ENCODE measurements around the gene AR. TPM values are rescaled to one million over a fixed set of nuclear protein-coding genes. Genes with fewer than 3 reads are reported as not detected.

The AR gene, protein sequence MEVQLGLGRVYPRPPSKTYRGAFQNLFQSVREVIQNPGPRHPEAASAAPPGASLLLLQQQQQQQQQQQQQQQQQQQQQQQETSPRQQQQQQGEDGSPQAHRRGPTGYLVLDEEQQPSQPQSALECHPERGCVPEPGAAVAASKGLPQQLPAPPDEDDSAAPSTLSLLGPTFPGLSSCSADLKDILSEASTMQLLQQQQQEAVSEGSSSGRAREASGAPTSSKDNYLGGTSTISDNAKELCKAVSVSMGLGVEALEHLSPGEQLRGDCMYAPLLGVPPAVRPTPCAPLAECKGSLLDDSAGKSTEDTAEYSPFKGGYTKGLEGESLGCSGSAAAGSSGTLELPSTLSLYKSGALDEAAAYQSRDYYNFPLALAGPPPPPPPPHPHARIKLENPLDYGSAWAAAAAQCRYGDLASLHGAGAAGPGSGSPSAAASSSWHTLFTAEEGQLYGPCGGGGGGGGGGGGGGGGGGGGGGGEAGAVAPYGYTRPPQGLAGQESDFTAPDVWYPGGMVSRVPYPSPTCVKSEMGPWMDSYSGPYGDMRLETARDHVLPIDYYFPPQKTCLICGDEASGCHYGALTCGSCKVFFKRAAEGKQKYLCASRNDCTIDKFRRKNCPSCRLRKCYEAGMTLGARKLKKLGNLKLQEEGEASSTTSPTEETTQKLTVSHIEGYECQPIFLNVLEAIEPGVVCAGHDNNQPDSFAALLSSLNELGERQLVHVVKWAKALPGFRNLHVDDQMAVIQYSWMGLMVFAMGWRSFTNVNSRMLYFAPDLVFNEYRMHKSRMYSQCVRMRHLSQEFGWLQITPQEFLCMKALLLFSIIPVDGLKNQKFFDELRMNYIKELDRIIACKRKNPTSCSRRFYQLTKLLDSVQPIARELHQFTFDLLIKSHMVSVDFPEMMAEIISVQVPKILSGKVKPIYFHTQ
- total RNA-seq: 10 to 100 TPM; 13.8 to 40.4 (median 27.1) TPM
- 10 to 100 TPM in 1 of 2 donors, 1 to 10 TPM in 1; 7.5 to 29.4 TPM for polyA plus RNA-seq
- long read RNA-seq, donor 1, full-length matches to known transcripts: 15 of 29 reads
- long read RNA-seq, donor 1, partial matches to known transcripts: 3 of 29 reads
- long read RNA-seq, donor 1, other reads (novel, unspliced or antisense): 11 of 29 reads
- long read RNA-seq, donor 2: 0 reads
- long read RNA-seq, donor 3, full-length matches to known transcripts: 8 of 32 reads
- long read RNA-seq, donor 3, partial matches to known transcripts: 20 of 32 reads
- long read RNA-seq, donor 3, other reads (novel, unspliced or antisense): 4 of 32 reads

DNA sequence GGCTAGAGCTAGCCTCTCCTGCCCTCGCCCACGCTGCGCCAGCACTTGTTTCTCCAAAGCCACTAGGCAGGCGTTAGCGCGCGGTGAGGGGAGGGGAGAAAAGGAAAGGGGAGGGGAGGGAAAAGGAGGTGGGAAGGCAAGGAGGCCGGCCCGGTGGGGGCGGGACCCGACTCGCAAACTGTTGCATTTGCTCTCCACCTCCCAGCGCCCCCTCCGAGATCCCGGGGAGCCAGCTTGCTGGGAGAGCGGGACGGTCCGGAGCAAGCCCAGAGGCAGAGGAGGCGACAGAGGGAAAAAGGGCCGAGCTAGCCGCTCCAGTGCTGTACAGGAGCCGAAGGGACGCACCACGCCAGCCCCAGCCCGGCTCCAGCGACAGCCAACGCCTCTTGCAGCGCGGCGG lies at the start of gene AR:
Gene AR, plus strand, starts transcription at position 204 of the 400 bp plus-strand sequence. CDS start 1,126 bp downstream, outside the sequence.
- Histone ChIP-seq H3K27ac (peak within 1 kb of the TSS; percentile 77 to 82), H3K36me3 (no peaks in the 10 kb centered on the region), H3K4me1 (ENCODE audit: insufficient read depth) (peaks cover 2% of the 10 kb centered on the region), H3K9me3 (no peaks in the 10 kb centered on the region), H3K27me3 (no peaks in the 10 kb centered on the region), H3K4me3 (peak within 1 kb of the TSS; percentile 54)
- DNase-seq: peak; percentile 73 to 77 (median 76)
- 21 to 30% (median 25%) methylated on average over 30 of the region's 30 CpGs for WGBS, 3 donors
- intact Hi-C loops (cut with DNase I): no loop called here
- no peak for TF ChIP-seq EP300 (IDR thresholded peaks at IDR 0.05)
- TF ChIP-seq, protein P1, sequence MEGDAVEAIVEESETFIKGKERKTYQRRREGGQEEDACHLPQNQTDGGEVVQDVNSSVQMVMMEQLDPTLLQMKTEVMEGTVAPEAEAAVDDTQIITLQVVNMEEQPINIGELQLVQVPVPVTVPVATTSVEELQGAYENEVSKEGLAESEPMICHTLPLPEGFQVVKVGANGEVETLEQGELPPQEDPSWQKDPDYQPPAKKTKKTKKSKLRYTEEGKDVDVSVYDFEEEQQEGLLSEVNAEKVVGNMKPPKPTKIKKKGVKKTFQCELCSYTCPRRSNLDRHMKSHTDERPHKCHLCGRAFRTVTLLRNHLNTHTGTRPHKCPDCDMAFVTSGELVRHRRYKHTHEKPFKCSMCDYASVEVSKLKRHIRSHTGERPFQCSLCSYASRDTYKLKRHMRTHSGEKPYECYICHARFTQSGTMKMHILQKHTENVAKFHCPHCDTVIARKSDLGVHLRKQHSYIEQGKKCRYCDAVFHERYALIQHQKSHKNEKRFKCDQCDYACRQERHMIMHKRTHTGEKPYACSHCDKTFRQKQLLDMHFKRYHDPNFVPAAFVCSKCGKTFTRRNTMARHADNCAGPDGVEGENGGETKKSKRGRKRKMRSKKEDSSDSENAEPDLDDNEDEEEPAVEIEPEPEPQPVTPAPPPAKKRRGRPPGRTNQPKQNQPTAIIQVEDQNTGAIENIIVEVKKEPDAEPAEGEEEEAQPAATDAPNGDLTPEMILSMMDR (IDR thresholded peaks at IDR 0.05): no peak
- TF ChIP-seq POLR2A (IDR thresholded peaks at IDR 0.05): peak; percentile 28

DNA sequence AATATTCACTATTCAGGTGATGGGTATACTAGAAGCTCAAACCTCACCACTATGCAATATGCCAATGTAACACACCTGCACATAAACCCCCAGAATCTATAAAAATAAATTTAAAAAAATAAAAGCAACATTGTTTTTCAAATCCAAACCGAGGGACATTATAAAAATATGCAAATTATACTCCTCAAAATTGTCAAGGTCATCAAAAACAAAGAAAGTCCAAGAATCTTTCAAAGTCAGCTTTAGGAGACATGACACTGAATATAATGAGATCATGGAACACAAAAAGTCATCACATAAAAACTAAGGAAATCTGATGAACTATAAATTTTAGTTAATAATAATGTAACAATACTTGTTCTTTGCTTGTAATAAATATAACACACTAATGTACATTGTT lies 43.2 kb upstream of the AR start:
- TF ChIP-seq POLR2A (IDR thresholded peaks at IDR 0.05): no peak
- Histone ChIP-seq H3K27me3 (no peaks in the 10 kb centered on the region), H3K36me3 (no peaks in the 10 kb centered on the region), H3K27ac (no peak overlapping the region), H3K4me1 (ENCODE audit: insufficient read depth) (no peaks in the 10 kb centered on the region), H3K9me3 (no peaks in the 10 kb centered on the region), H3K4me3 (no peak overlapping the region)
- no peak for DNase-seq
- intact Hi-C loops (cut with DNase I): no loop called here
- WGBS, 3 donors: 7 to 27% (median 11%) methylated on average over 1 of the region's 1 CpG

- DNase-seq: no peak
- Histone ChIP-seq H3K36me3 (no peaks in the 10 kb centered on the region), H3K9me3 (no peaks in the 10 kb centered on the region), H3K4me1 (ENCODE audit: insufficient read depth) (no peaks in the 10 kb centered on the region), H3K27me3 (no peaks in the 10 kb centered on the region), H3K27ac (no peak overlapping the region), H3K4me3 (no peak overlapping the region)
- intact Hi-C loops (cut with DNase I): no loop called here
- TF ChIP-seq, protein P1 (IDR thresholded peaks at IDR 0.05): no peak
- TF ChIP-seq EP300 (IDR thresholded peaks at IDR 0.05) (no peak), POLR2A (IDR thresholded peaks at IDR 0.05) (no peak)
Measured at GRCh38 chrX:67503004-67503403, 40.8 kb upstream of the AR start.

- TF ChIP-seq EP300 (IDR thresholded peaks at IDR 0.05) (no peak), POLR2A (IDR thresholded peaks at IDR 0.05) (no peak)
- TF ChIP-seq, protein P1 (IDR thresholded peaks at IDR 0.05): no peak
- Histone ChIP-seq H3K4me3 (no peak overlapping the region), H3K27ac (no peak overlapping the region), H3K4me1 (ENCODE audit: insufficient read depth) (no peaks in the 10 kb centered on the region), H3K9me3 (no peaks in the 10 kb centered on the region), H3K27me3 (no peaks in the 10 kb centered on the region), H3K36me3 (no peaks in the 10 kb centered on the region)
- intact Hi-C loops (cut with DNase I): no loop called here
- no peak for DNase-seq
- 49 to 63% (median 57%) methylated on average over 2 of the region's 2 CpGs for WGBS, 3 donors
Measured at GRCh38 chrX:67503453-67503852, 40.4 kb upstream of the AR start.

All from ovary (tissue), 10 donors.